GM12878 (cell line): ENCODE data around the gene PPP1R36. TPM values are rescaled to one million over a fixed set of nuclear protein-coding genes. Genes with fewer than 3 reads are reported as not detected.

Experiments
- ATAC-seq: fragments of 200-7000 bp; cut with Tn5 transposase; 3 replicates; pipeline ENCODE4 v1.9.1; 2020; ENCODE audit warnings: mild to moderate bottlenecking, moderate library complexity
- BruUV-seq: library from RNA; stranded (reverse); fragments of 400-500 nt; replicated peaks from 2 replicates; lab custom pipeline; 2021; lab: Mats Ljungman, UMichigan
- CTCF ChIA-PET: fragments of 300-600 bp; sonication (Branson Sonifier 250); formaldehyde crosslinking; extraction: SDS; loops from one replicate; lab custom pipeline; 2021; ENCODE audit warnings: inconsistent platforms; lab: Yijun Ruan, JAX
- POLR2A ChIA-PET: fragments of 350-600 bp; formaldehyde crosslinking; extraction: SDS; loops from one replicate; lab custom pipeline; 2021; ENCODE audit warnings: inconsistent platforms; lab: Charles Lee
- RAD21 ChIA-PET: fragments of 300-600 bp; sonication (Branson Sonifier 250); formaldehyde crosslinking; loops from one replicate; lab custom pipeline; 2023; ENCODE audit warnings: antibody characterized with exemption; ENCODE audit not compliant: unreplicated experiment; lab: Charles Lee
- SMC1A ChIA-PET: fragments of 300-600 bp; sonication (Branson Sonifier 250); formaldehyde crosslinking; loops from one replicate; lab custom pipeline; 2023; ENCODE audit not compliant: unreplicated experiment, uncharacterized antibody; lab: Charles Lee
- DNase-seq: peaks from one replicate; pipeline ENCODE4 v3.0.0-alpha.2; 2011; ENCODE audit warnings: low read depth, low spot score
- FAIRE-seq: peaks from 3 replicates; lab custom pipeline; 2011; peaks lifted over from hg19 to GRCh38; lab: Jason Lieb, UNC
- H2AFZ ChIP-seq: 2 replicates; pipeline ENCODE4 v1.6.0; 2011; ENCODE audit warnings: low read depth, low read length, control low read depth; ENCODE audit not compliant: control insufficient read depth
- H3K27ac ChIP-seq: 2 replicates; pipeline ENCODE4 v1.5.1; 2011; ENCODE audit warnings: control low read depth; ENCODE audit not compliant: control insufficient read depth, insufficient read depth
- H3K27me3 ChIP-seq, 2 experiments: replicated peaks in 1 of 2; 2 replicates each; pipeline versions ENCODE4 v1.6.0 to v1.6.1; 2011; ENCODE audit warnings: low read length in 1 of 2; ENCODE audit not compliant: control insufficient read depth in 2 of 2, insufficient read depth in 2 of 2
- H3K36me3 ChIP-seq, 2 experiments: 2 replicates each; pipeline ENCODE4 v1.5.1; 2011; ENCODE audit warnings: low read length in 1 of 2; ENCODE audit not compliant: control insufficient read depth in 2 of 2, insufficient read depth in 2 of 2
- H3K4me1 ChIP-seq: 2 replicates; pipeline ENCODE4 v1.6.1; 2011; ENCODE audit warnings: mild to moderate bottlenecking, low read length, moderate library complexity, mixed read lengths; ENCODE audit not compliant: control insufficient read depth, insufficient read depth
- H3K4me2 ChIP-seq: 2 replicates; pipeline ENCODE4 v1.6.0; 2011; ENCODE audit warnings: control low read depth; ENCODE audit not compliant: control insufficient read depth, insufficient read depth
- H3K4me3 ChIP-seq: fragments of 200-600 bp; sonication (generic); 2 replicates; pipeline ENCODE4 v1.5.1; 2016
- H3K79me2 ChIP-seq: 2 replicates; pipeline ENCODE4 v1.6.0; 2011; ENCODE audit warnings: low read length; ENCODE audit not compliant: control insufficient read depth, insufficient read depth
- H3K9ac ChIP-seq: 2 replicates; pipeline ENCODE4 v1.8.0; 2011; ENCODE audit warnings: low read length, control low read depth, mixed read lengths; ENCODE audit not compliant: control insufficient read depth, insufficient read depth
- H3K9me3 ChIP-seq: replicated peaks from 3 replicates; pipeline ENCODE4 v1.5.1; 2011; ENCODE audit warnings: mild to moderate bottlenecking, low read length; ENCODE audit not compliant: control insufficient read depth, insufficient read depth
- H4K20me1 ChIP-seq: 2 replicates; pipeline ENCODE4 v1.6.0; 2011; ENCODE audit not compliant: control insufficient read depth, insufficient read depth
- ASH2L ChIP-seq: fragments of 300-600, 200-600 bp; sonication (generic); IDR thresholded peaks from 2 replicates; pipeline ENCODE4 v1.6.1; 2017; ENCODE audit warnings: low read depth, mild to moderate bottlenecking, borderline replicate concordance
- CBX5 ChIP-seq: sonication (generic); IDR thresholded peaks from 2 replicates; pipeline ENCODE4 v1.6.1; 2016; ENCODE audit warnings: low read depth, moderate library complexity, mild to moderate bottlenecking, inconsistent platforms
- EGR1 ChIP-seq, 2 experiments: IDR thresholded peaks; 1 replicate in 1 of 2; 2 replicates in 1 of 2; pipeline ENCODE4 v1.6.1; 2011 to 2012; ENCODE audit warnings: low read depth in 2 of 2, low read length in 2 of 2, borderline replicate concordance in 1 of 2, mild to moderate bottlenecking in 1 of 2, moderate library complexity in 1 of 2
- FOXM1 ChIP-seq: IDR thresholded peaks from 2 replicates; pipeline ENCODE4 v1.6.1; 2012; ENCODE audit warnings: low read depth, mild to moderate bottlenecking, inconsistent platforms, low read length, moderate library complexity
- POLR2A ChIP-seq: IDR thresholded peaks from 2 replicates; pipeline ENCODE4 v1.6.1; 2011; ENCODE audit warnings: low read depth, mild to moderate bottlenecking, low read length
- TCF12 ChIP-seq: IDR thresholded peaks from 2 replicates; pipeline ENCODE4 v1.6.1; 2011; ENCODE audit warnings: low read depth, mild to moderate bottlenecking, low read length
- ZNF24 ChIP-seq: fragments of 450-650 bp; IDR thresholded peaks from 2 replicates; pipeline ENCODE4 v1.6.1; 2017; ENCODE audit warnings: antibody characterized with exemption, mild to moderate bottlenecking
- ZNF274 ChIP-seq: IDR thresholded peaks from one replicate; pipeline ENCODE4 v1.8.0; 2011; ENCODE audit not compliant: insufficient read length, insufficient read depth
- WGBS: methylation state at CpG from one replicate; pipeline ENCODE4 v1.1.6; 2016; ENCODE audit warnings: low lambda C conversion rate; ENCODE audit not compliant: insufficient replicate concordance, insufficient coverage; ENCODE audit errors: missing lambda C conversion rate; 5-methylcytosine and 5-hydroxymethylcytosine counted together
- in situ Hi-C: fragments of 300-500 bp; cut with MboI; formaldehyde crosslinking; loops from 9 replicates; pipeline ENCODE4 v1.14.3; 2018; ENCODE audit warnings: mixed read lengths
- intact Hi-C: fragments of 100-400 bp; cut with micrococcal nuclease; formaldehyde crosslinking; loops from one replicate; pipeline ENCODE4 v1.14.2; 2022; ENCODE audit not compliant: unreplicated experiment
- polyA plus RNA-seq, 11 experiments: library from polyadenylated mRNA; depleted of rRNA in 4 of 11; unstranded in 6 of 11; stranded (reverse) in 5 of 11; fragments of >200 nt; fragmentation: Nextera tagmentation in 4 of 11; fragmentation: Illumina TruSeq in 1 of 11; extraction: Ambion mirVana in 4 of 11; extraction: Trizol in 1 of 11; gene quantifications; 1 replicate in 1 of 11; 2 replicates in 10 of 11; pipeline versions ENCODE4 v1.2.1 to v1.2.3, GENCODE V29; 2011 to 2016; ENCODE audit warnings: inconsistent platforms in 2 of 11, missing spikeins in 2 of 11, low read depth in 1 of 11
- total RNA-seq, 4 experiments: library from RNA; depleted of rRNA in 3 of 4; stranded (reverse); fragments of >200 nt in 3 of 4; fragmentation: Illumina TruSeq in 1 of 4; extraction: Trizol in 1 of 4; gene quantifications; 2 replicates each; pipeline versions ENCODE4 v1.2.1 to v1.2.3, GENCODE V29; 2013 to 2021
- TF ChIP-seq, protein P1 (sequence below): IDR thresholded peaks from 2 replicates; pipeline ENCODE4 v1.6.1; 2011; ENCODE audit warnings: borderline replicate concordance, low read depth, mild to moderate bottlenecking, moderate library complexity, low read length; ENCODE audit not compliant: insufficient read depth, poor library complexity, severe bottlenecking

Gene PPP1R36
- total and polyA plus RNA-seq, 10 of the 15 experiments (the other 5 are each of a cell fraction or from before 2014, with no cell fraction given): 0.12 to 0.13 TPM; not detected in 8

GRCh38 chr14:64561631-64562030 is 11.9 kb downstream of the PPP1R36 start:
- intact Hi-C loops: no loop called here
- ChIA-PET CTCF (no interaction called here), POLR2A (interaction anchor here (0.5 kb wide), 1 partner anchor 1387 kb away, joined by 4 read pairs; no protein-coding TSS in a partner anchor), RAD21 (no interaction called here), SMC1A (interaction anchor here (1.9 kb wide), 1 partner anchor 19 kb away, joined by 7 read pairs; no protein-coding TSS in a partner anchor)
- Histone ChIP-seq H3K27ac (no peak overlapping the region), H3K27me3 (no peaks in the 10 kb centered on the region; a peak in 1 of 4 replicates), H3K36me3 (no peaks in the 10 kb centered on the region), H4K20me1 (no peaks in the 10 kb centered on the region; the same call in 1 of the 2 replicates), H3K4me3 (no peak overlapping the region), H3K79me2 (no peaks in the 10 kb centered on the region), H3K9ac (no peak overlapping the region), H3K4me2 (no peak overlapping the region), H3K4me1 (no peaks in the 10 kb centered on the region), H2AFZ (no peak overlapping the region), H3K9me3 (no peaks in the 10 kb centered on the region)
- no TSS peak for BruUV-seq
- in situ Hi-C loops: no loop called here
- TF ChIP-seq TCF12: no peak
- TF ChIP-seq FOXM1: no peak
- no peak for TF ChIP-seq EGR1 (IDR thresholded peaks at IDR 0.05; ENCODE audit: borderline replicate concordance in 1 of 2, low read depth in 2 of 2, low read length in 2 of 2)
- no peak for TF ChIP-seq CBX5
- TF ChIP-seq ZNF274: no peak
- TF ChIP-seq, protein P1, sequence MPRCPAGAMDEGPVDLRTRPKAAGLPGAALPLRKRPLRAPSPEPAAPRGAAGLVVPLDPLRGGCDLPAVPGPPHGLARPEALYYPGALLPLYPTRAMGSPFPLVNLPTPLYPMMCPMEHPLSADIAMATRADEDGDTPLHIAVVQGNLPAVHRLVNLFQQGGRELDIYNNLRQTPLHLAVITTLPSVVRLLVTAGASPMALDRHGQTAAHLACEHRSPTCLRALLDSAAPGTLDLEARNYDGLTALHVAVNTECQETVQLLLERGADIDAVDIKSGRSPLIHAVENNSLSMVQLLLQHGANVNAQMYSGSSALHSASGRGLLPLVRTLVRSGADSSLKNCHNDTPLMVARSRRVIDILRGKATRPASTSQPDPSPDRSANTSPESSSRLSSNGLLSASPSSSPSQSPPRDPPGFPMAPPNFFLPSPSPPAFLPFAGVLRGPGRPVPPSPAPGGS: no peak
- no peak for TF ChIP-seq ASH2L
- no peak for TF ChIP-seq POLR2A
- no peak for TF ChIP-seq ZNF24
- WGBS: 44% methylated on average over 2 of the region's 2 CpGs
- FAIRE-seq (no peak), ATAC-seq (no peak), DNase-seq (no peak)
